H1 (cell line): ENCODE results near the gene RB1. TPM values are rescaled to one million over a fixed set of nuclear protein-coding genes. Genes with fewer than 3 reads are reported as not detected.

ENCODE experiments used
- CTCF ChIA-PET: fragments of 300-600 bp; sonication (Branson Sonifier 250); formaldehyde crosslinking; loops from one replicate; lab custom pipeline; 2021; ENCODE audit not compliant: partially characterized antibody; lab: Charles Lee
- POLR2A ChIA-PET: fragments of 300-600 bp; sonication (Branson Sonifier 250); formaldehyde crosslinking; loops from one replicate; lab custom pipeline; 2021; ENCODE audit warnings: inconsistent platforms; ENCODE audit not compliant: partially characterized antibody; lab: Charles Lee
- DNase-seq, 2 experiments: peaks; one replicate each; pipeline versions ENCODE4 v3.0.0 to v3.0.0-alpha.2; 2010 to 2022; ENCODE audit warnings: low spot score in 2 of 2, low read depth in 1 of 2, mixed read lengths in 1 of 2
- FAIRE-seq: peaks from 2 replicates; lab custom pipeline; 2011; peaks lifted over from hg19 to GRCh38; lab: Jason Lieb, UNC
- H2AFZ ChIP-seq: 2 replicates; pipeline ENCODE4 v1.8.1; 2012; ENCODE audit warnings: low read length, inconsistent platforms
- H2AK5ac ChIP-seq: 2 replicates; pipeline ENCODE4 v1.6.1; 2013; ENCODE audit warnings: low read depth, low read length
- H2BK120ac ChIP-seq: replicated peaks from 2 replicates; pipeline ENCODE3; 2013; ENCODE audit warnings: low read depth, low read length, inconsistent platforms
- H2BK12ac ChIP-seq: 2 replicates; pipeline ENCODE4 v1.6.1; 2013; ENCODE audit warnings: low read depth, low read length
- H2BK15ac ChIP-seq: 2 replicates; pipeline ENCODE4 v1.6.1; 2013; ENCODE audit warnings: low read length
- H2BK20ac ChIP-seq: 2 replicates; pipeline ENCODE4 v1.6.1; 2013; ENCODE audit warnings: low read length
- H2BK5ac ChIP-seq: 2 replicates; pipeline ENCODE4 v1.6.1; 2013; ENCODE audit warnings: low read depth, low read length
- H3K14ac ChIP-seq: 2 replicates; pipeline ENCODE4 v1.6.1; 2013; ENCODE audit warnings: inconsistent platforms; ENCODE audit not compliant: insufficient read length
- H3K18ac ChIP-seq: 2 replicates; pipeline ENCODE4 v1.6.1; 2013; ENCODE audit warnings: low read length; ENCODE audit errors: extremely low read depth
- H3K23ac ChIP-seq: 2 replicates; pipeline ENCODE4 v1.6.1; 2013; ENCODE audit warnings: inconsistent platforms; ENCODE audit not compliant: insufficient read length
- H3K23me2 ChIP-seq: 2 replicates; pipeline ENCODE4 v1.6.1; 2013; ENCODE audit warnings: low read depth, low read length
- H3K27ac ChIP-seq: 2 replicates; pipeline ENCODE4 v1.6.1; 2011; ENCODE audit warnings: low read depth, low read length, inconsistent platforms
- H3K27me3 ChIP-seq, 4 experiments: replicated peaks in 1 of 4; 1 replicate in 1 of 4; 2 replicates in 3 of 4; pipeline versions ENCODE4 v1.6.1 to v1.8.1; 2011 to 2013; ENCODE audit warnings: low read length in 3 of 4, mild to moderate bottlenecking in 3 of 4, inconsistent platforms in 2 of 4, mixed read lengths in 2 of 4, moderate library complexity in 1 of 4; ENCODE audit not compliant: control insufficient read depth in 3 of 4, insufficient read depth in 3 of 4; ENCODE audit errors: extremely low read depth in 1 of 4
- H3K36me3 ChIP-seq, 4 experiments: 2 replicates each; pipeline versions ENCODE4 v1.6.1 to v1.8.1; 2011 to 2013; ENCODE audit warnings: mild to moderate bottlenecking in 4 of 4, low read length in 3 of 4, moderate library complexity in 2 of 4, control low read depth in 1 of 4, inconsistent platforms in 1 of 4; ENCODE audit not compliant: insufficient read depth in 4 of 4, control insufficient read depth in 2 of 4
- H3K4ac ChIP-seq: replicated peaks from 2 replicates; pipeline ENCODE3; 2013; ENCODE audit warnings: low read length, low read depth, mixed read lengths, inconsistent platforms; ENCODE audit not compliant: insufficient read length
- H3K4me1 ChIP-seq, 4 experiments: replicated peaks in 1 of 4; 1 replicate in 1 of 4; 2 replicates in 3 of 4; pipeline versions ENCODE4 v1.6.1 to v1.8.1; 2011 to 2013; ENCODE audit warnings: low read length in 3 of 4, inconsistent platforms in 2 of 4, mixed read lengths in 1 of 4; ENCODE audit not compliant: insufficient read depth in 4 of 4, control insufficient read depth in 3 of 4
- H3K4me2 ChIP-seq, 2 experiments: 2 replicates each; pipeline versions ENCODE4 v1.6.1 to v1.8.1; 2011 to 2013; ENCODE audit warnings: low read depth in 2 of 2, low read length in 2 of 2, control low read depth in 1 of 2, inconsistent platforms in 1 of 2, mild to moderate bottlenecking in 1 of 2; ENCODE audit not compliant: insufficient read depth in 1 of 2
- H3K4me3 ChIP-seq, 4 experiments: fragments of 200-600, 300-600 bp in 1 of 4; sonication (generic), shearing (Covaris generic), sonication (Bioruptor Twin) in 1 of 4; 2 replicates each; pipeline versions ENCODE4 v1.5.1 to v1.8.1; 2011 to 2016; ENCODE audit warnings: low read length in 4 of 4, low read depth in 3 of 4, control low read depth in 2 of 4, inconsistent platforms in 2 of 4, mild to moderate bottlenecking in 2 of 4, mixed read lengths in 1 of 4, moderate library complexity in 1 of 4; ENCODE audit not compliant: insufficient read depth in 2 of 4; ENCODE audit errors: extremely low read depth in 1 of 4
- H3K56ac ChIP-seq: replicated peaks from 2 replicates; pipeline ENCODE3; 2013; ENCODE audit warnings: low read depth, mild to moderate bottlenecking, mixed read lengths, low read length, inconsistent platforms; ENCODE audit not compliant: insufficient read length
- H3K79me1 ChIP-seq: 2 replicates; pipeline ENCODE4 v1.6.1; 2013; ENCODE audit warnings: low read depth, low read length, control low read depth
- H3K79me2 ChIP-seq, 2 experiments: 2 replicates each; pipeline versions ENCODE4 v1.6.1 to v1.8.1; 2012 to 2013; ENCODE audit warnings: low read length in 2 of 2, mild to moderate bottlenecking in 2 of 2, inconsistent platforms in 1 of 2; ENCODE audit not compliant: insufficient read depth in 2 of 2, control insufficient read depth in 1 of 2
- H3K9ac ChIP-seq, 4 experiments: replicated peaks in 1 of 4; 1 replicate in 1 of 4; 2 replicates in 3 of 4; pipeline versions ENCODE4 v1.6.1 to v1.8.1; 2011 to 2013; ENCODE audit warnings: low read depth in 3 of 4, low read length in 3 of 4, control low read depth in 2 of 4, mild to moderate bottlenecking in 2 of 4, moderate library complexity in 2 of 4, inconsistent platforms in 1 of 4; ENCODE audit errors: extremely low read depth in 1 of 4
- H3K9me3 ChIP-seq, 2 experiments: 2 replicates each; pipeline versions ENCODE4 v1.6.1 to v1.8.1; 2012 to 2013; ENCODE audit warnings: mild to moderate bottlenecking in 2 of 2, moderate library complexity in 2 of 2, control low read depth in 1 of 2, inconsistent platforms in 1 of 2, low read depth in 1 of 2, low read length in 1 of 2, mixed read lengths in 1 of 2; ENCODE audit not compliant: insufficient read depth in 2 of 2
- H4K20me1 ChIP-seq, 2 experiments: replicated peaks in 1 of 2; 2 replicates each; pipeline versions ENCODE3 to v1.8.1; 2011 to 2013; ENCODE audit warnings: inconsistent platforms in 2 of 2, low read length in 2 of 2, mild to moderate bottlenecking in 1 of 2; ENCODE audit not compliant: insufficient read depth in 2 of 2, control insufficient read depth in 1 of 2
- H4K5ac ChIP-seq: 2 replicates; pipeline ENCODE4 v1.6.1; 2013; ENCODE audit warnings: low read length, low read depth, mixed read lengths, inconsistent platforms; ENCODE audit not compliant: insufficient read length
- H4K8ac ChIP-seq: 2 replicates; pipeline ENCODE4 v1.8.0; 2013; ENCODE audit warnings: mild to moderate bottlenecking, moderate library complexity, low read length, inconsistent platforms; ENCODE audit not compliant: insufficient read depth; ENCODE audit errors: extremely low read depth
- H4K91ac ChIP-seq: replicated peaks from 2 replicates; pipeline ENCODE3; 2013; ENCODE audit warnings: low read length, mixed read lengths, inconsistent platforms; ENCODE audit not compliant: insufficient read length
- NANOG ChIP-seq: IDR thresholded peaks from 2 replicates; pipeline ENCODE4 v1.6.1; 2011; ENCODE audit warnings: low read length, low read depth, mild to moderate bottlenecking, inconsistent platforms; ENCODE audit not compliant: insufficient read depth, poor library complexity, severe bottlenecking
- PHF8 ChIP-seq: fragments of 200-600 bp; sonication (generic); conservative IDR thresholded peaks from 2 replicates; pipeline ENCODE4 v1.7.1; 2012; ENCODE audit warnings: low read depth, mild to moderate bottlenecking, inconsistent platforms, low read length, moderate library complexity
- SP2 ChIP-seq: IDR thresholded peaks from 2 replicates; pipeline ENCODE4 v1.6.1; 2012; ENCODE audit warnings: mild to moderate bottlenecking, low read length, inconsistent platforms
- WGBS, 2 experiments: shearing (Covaris generic) in 1 of 2; methylation state at CpG; one replicate each; pipeline versions ENCODE4 v1.1.6 to v1.1.7; 2013 to 2015; ENCODE audit warnings: low lambda C conversion rate in 2 of 2, mixed read lengths in 2 of 2, inconsistent platforms in 1 of 2, low coverage in 1 of 2, missing lambda C conversion rate in 1 of 2; ENCODE audit not compliant: insufficient replicate concordance in 2 of 2, insufficient coverage in 1 of 2, insufficient read length in 1 of 2; ENCODE audit errors: extremely low coverage in 1 of 2, missing lambda C conversion rate in 1 of 2; 5-methylcytosine and 5-hydroxymethylcytosine counted together
- polyA plus RNA-seq, 7 experiments: library from polyadenylated mRNA; depleted of rRNA in 3 of 7; stranded (reverse) in 5 of 7; unstranded in 2 of 7; fragments of >200 nt in 5 of 7; fragments of 200-250 nt in 2 of 7; gene quantifications; 1 replicate in 5 of 7; 2 replicates in 1 of 7; 4 replicates in 1 of 7; pipeline versions ENCODE4 v1.2.1 to v1.2.3, GENCODE V29; 2011 to 2013; ENCODE audit warnings: missing spikeins in 2 of 7, mixed read lengths in 2 of 7
- total RNA-seq: library from RNA; stranded (reverse); fragmentation: NEBNext Ultra II Directional; extraction: Animal tissue kit (Norgen Biotek cat#: 25700); gene quantifications from 2 replicates; pipeline ENCODE4 v1.2.1, GENCODE V29; 2021

The RB1 gene
- total and polyA plus RNA-seq, 2 of the 8 experiments (the other 6 are each of a cell fraction or from before 2014, with no cell fraction given), result 4.1 to 17.5 TPM

DNA sequence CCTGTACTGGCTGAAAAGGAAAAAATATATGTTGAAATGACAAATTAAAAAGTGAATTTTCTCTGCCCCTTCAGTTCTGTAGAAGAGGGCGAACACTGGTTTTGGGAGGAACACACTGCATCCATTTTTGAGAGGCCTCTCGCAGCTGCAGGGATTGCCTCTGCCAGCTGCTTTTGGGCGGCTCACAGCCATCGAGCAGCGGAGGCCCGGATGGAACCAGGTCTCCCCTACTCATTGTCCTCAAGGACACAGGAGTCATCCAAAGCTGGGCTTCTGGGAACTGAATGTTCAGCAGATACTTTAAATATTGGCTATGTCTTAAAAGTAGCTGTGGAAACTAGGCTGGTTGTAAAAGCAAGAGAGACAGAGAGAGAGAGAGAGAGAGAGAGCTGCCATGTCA lies 212.2 kb downstream of the RB1 start:
- no peak overlapping the region for H4K5ac ChIP-seq
- TF ChIP-seq NANOG (no peak), SP2 (no peak), PHF8 (no peak)
- no peak overlapping the region for H4K8ac ChIP-seq
- no peak overlapping the region for H2BK5ac ChIP-seq
- H3K36me3 ChIP-seq, result peaks cover 0 to 9% (median 0%) of the 10 kb centered on the region in 4 experiments; a peak in 2 of 8 replicates
- FAIRE-seq (no peak), DNase-seq (no peak)
- H2AFZ ChIP-seq, result no peak overlapping the region
- no peaks in the 10 kb centered on the region for H3K4me1 ChIP-seq
- H3K18ac ChIP-seq, result no peak overlapping the region
- ChIA-PET CTCF (no interaction called here), POLR2A (no interaction called here)
- H3K9me3 ChIP-seq, result no peaks in the 10 kb centered on the region
- no peak overlapping the region for H4K91ac ChIP-seq
- H3K27me3 ChIP-seq, result no peaks in the 10 kb centered on the region
- no peak overlapping the region for H2BK120ac ChIP-seq
- H2AK5ac ChIP-seq, result no peak overlapping the region
- no peak overlapping the region for H3K23ac ChIP-seq
- no peak overlapping the region for H3K14ac ChIP-seq
- no peaks in the 10 kb centered on the region for H3K23me2 ChIP-seq
- H2BK15ac ChIP-seq, result no peak overlapping the region
- H3K4me3 ChIP-seq, result no peak overlapping the region
- H3K4me2 ChIP-seq, result no peak overlapping the region
- H3K79me2 ChIP-seq, result no peaks in the 10 kb centered on the region
- WGBS, 2 experiments, result 98% methylated on average over 6 of the region's 6 CpGs; no CpG with 5 or more reads in 1 of the 2 experiments
- no peak overlapping the region for H2BK20ac ChIP-seq
- H3K56ac ChIP-seq, result no peak overlapping the region
- no peak overlapping the region for H3K9ac ChIP-seq
- H4K20me1 ChIP-seq, result no peaks in the 10 kb centered on the region
- H3K4ac ChIP-seq, result no peak overlapping the region
- H3K27ac ChIP-seq, result no peak overlapping the region
- no peak overlapping the region for H2BK12ac ChIP-seq
- no peaks in the 10 kb centered on the region for H3K79me1 ChIP-seq
